K562 (cell line): ENCODE measurements around the gene PRSS21. TPM values are rescaled to one million over a fixed set of nuclear protein-coding genes. Genes with fewer than 3 reads are reported as not detected.

ENCODE experiments used
- CBFA2T3 ChIP-seq: fragments of 450-650 bp; IDR thresholded peaks from 2 replicates; pipeline ENCODE4 v1.6.1; 2017
- CXXC5 ChIP-seq: fragments of 250-450 bp; sonication (Bioruptor Pico); IDR thresholded peaks from 2 replicates; pipeline ENCODE4 v1.8.0; 2022; ENCODE audit warnings: inconsistent platforms, mild to moderate bottlenecking, moderate library complexity
- ETS2 ChIP-seq: IDR thresholded peaks from 2 replicates; pipeline ENCODE4 v1.6.1; 2016; ENCODE audit warnings: borderline replicate concordance, missing genetic modification characterization, mild to moderate bottlenecking, moderate library complexity, missing compliant biosample characterization; ENCODE audit not compliant: poor library complexity, severe bottlenecking
- FOXP4 ChIP-seq: sonication (generic); formaldehyde crosslinking; IDR thresholded peaks from 2 replicates; pipeline ENCODE4 v1.8.0; 2022; ENCODE audit warnings: mild to moderate bottlenecking, missing genetic modification reagents, borderline replicate concordance
- GATA2 ChIP-seq: sonication (generic); formaldehyde crosslinking; IDR thresholded peaks from 2 replicates; pipeline ENCODE4 v1.4.0; 2020; ENCODE audit warnings: mild to moderate bottlenecking, missing genetic modification reagents
- NCOA4 ChIP-seq: fragments of 450-650 bp; IDR thresholded peaks from 2 replicates; pipeline ENCODE4 v1.6.1; 2018; ENCODE audit warnings: mild to moderate bottlenecking; ENCODE audit not compliant: partially characterized antibody
- POLR2B ChIP-seq: fragments of 450-650 bp; IDR thresholded peaks from 2 replicates; pipeline ENCODE4 v1.6.1; 2018; ENCODE audit warnings: low read depth; ENCODE audit not compliant: partially characterized antibody
- SAFB2 ChIP-seq: fragments of 200-400 bp; formaldehyde crosslinking; IDR thresholded peaks from 2 replicates; pipeline ENCODE4 v1.6.1; 2018; ENCODE audit warnings: borderline replicate concordance, low read length, low read depth, moderate library complexity; ENCODE audit not compliant: severe bottlenecking
- SP1 ChIP-seq: sonication (generic); formaldehyde crosslinking; IDR thresholded peaks from 2 replicates; pipeline ENCODE4 v1.8.1; 2022; ENCODE audit warnings: mild to moderate bottlenecking, missing genetic modification reagents
- SRSF7 ChIP-seq: fragments of 200-400 bp; formaldehyde crosslinking; optimal IDR thresholded peaks from 2 replicates; pipeline ENCODE3; 2017; ENCODE audit warnings: mild to moderate bottlenecking, low read depth, low read length
- SRSF9 ChIP-seq: fragments of 200-400 bp; formaldehyde crosslinking; IDR thresholded peaks from 2 replicates; pipeline ENCODE4 v1.6.1; 2017; ENCODE audit warnings: low read depth, low read length, borderline replicate concordance
- TBP ChIP-seq: optimal IDR thresholded peaks from 2 replicates; pipeline ENCODE3; 2011; ENCODE audit warnings: low read depth, low read length, improper control_type of control experiment
- TEAD2 ChIP-seq: fragments of 450-650 bp; IDR thresholded peaks from 2 replicates; pipeline ENCODE4 v1.6.1; 2016; ENCODE audit warnings: missing genetic modification characterization, control low read depth, missing compliant biosample characterization
- XRCC4 ChIP-seq: IDR thresholded peaks from one replicate; pipeline ENCODE4 v1.6.1; 2011; ENCODE audit not compliant: insufficient read depth, insufficient read length; ENCODE audit errors: extremely low read depth
- ZBTB26 ChIP-seq: fragments of 450-650 bp; formaldehyde crosslinking; IDR thresholded peaks from 2 replicates; pipeline ENCODE4 v1.4.0; 2022; ENCODE audit warnings: missing genetic modification characterization
- ZC3H4 ChIP-seq: sonication (generic); formaldehyde crosslinking; IDR thresholded peaks from 2 replicates; pipeline ENCODE4 v1.9.0; 2021; ENCODE audit warnings: missing genetic modification reagents, borderline replicate concordance
- ZNF140 ChIP-seq: fragments of 250-450 bp; sonication (Bioruptor Pico); IDR thresholded peaks from 2 replicates; pipeline ENCODE4 v1.8.0; 2021; ENCODE audit warnings: moderate library complexity, mild to moderate bottlenecking, inconsistent platforms
- ZNF175 ChIP-seq: fragments of 200-800 bp; sonication (Bioruptor generic); IDR thresholded peaks from 2 replicates; pipeline ENCODE4 v1.6.1; 2016; ENCODE audit warnings: low read depth, mild to moderate bottlenecking, missing genetic modification characterization, missing compliant biosample characterization
- ZNF232 ChIP-seq: sonication (generic); formaldehyde crosslinking; IDR thresholded peaks from 2 replicates; pipeline ENCODE4 v1.8.0; 2022; ENCODE audit warnings: mild to moderate bottlenecking, missing genetic modification reagents
- ZNF696 ChIP-seq: fragments of 250-450 bp; sonication (Bioruptor Pico); conservative IDR thresholded peaks from 2 replicates; pipeline ENCODE4 v1.4.0; 2020; ENCODE audit warnings: mild to moderate bottlenecking, moderate library complexity
- polyA plus RNA-seq, 8 experiments: library from polyadenylated mRNA; depleted of rRNA in 4 of 8; stranded (reverse) in 5 of 8; unstranded in 3 of 8; fragments of >200 nt; fragmentation: Nextera tagmentation in 2 of 8; fragmentation: Illumina TruSeq in 1 of 8; extraction: Ambion mirVana in 2 of 8; extraction: Trizol in 1 of 8; gene quantifications; 2 replicates each; pipeline versions ENCODE4 v1.2.1 to v1.2.3, GENCODE V29; 2011 to 2014; ENCODE audit warnings: inconsistent platforms in 1 of 8, missing spikeins in 1 of 8
- total RNA-seq, 7 experiments: library from RNA; depleted of rRNA in 6 of 7; stranded (reverse); fragments of >200 nt in 6 of 7; fragmentation: Illumina TruSeq in 2 of 7; extraction: Trizol in 2 of 7; gene quantifications; 2 replicates each; pipeline versions ENCODE4 v1.2.1 to v1.2.3, GENCODE V29; 2011 to 2021; ENCODE audit warnings: low replicate concordance in 1 of 7
- TF ChIP-seq, protein P1 (sequence below): fragments of 450-650 bp; IDR thresholded peaks from 2 replicates; pipeline ENCODE4 v1.6.1; 2016; ENCODE audit warnings: borderline replicate concordance
- TF ChIP-seq, protein P2 (sequence below): fragments of 250-450 bp; sonication (Bioruptor Pico); IDR thresholded peaks from 2 replicates; pipeline ENCODE4 v1.5.1; 2021; ENCODE audit warnings: mild to moderate bottlenecking

The PRSS21 gene
- total and polyA plus RNA-seq, 9 of the 15 experiments (the other 6 are each of a cell fraction or from before 2014, with no cell fraction given) = 12.1 to 121 (median 61.3) TPM

GRCh38 chr16:2777903-2778629, 39.0 kb upstream of the PRSS21 start (continued):
- TF ChIP-seq SRSF7 (no peak), ZNF232 (CRISPR knock-in tag) (no peak), CBFA2T3 (no peak), XRCC4 (no peak), SRSF9 (no peak), FOXP4 (CRISPR knock-in tag) (no peak), GATA2 (CRISPR knock-in tag) (no peak), ZNF696 (CRISPR knock-in tag) (0 out of 2 replicates have a peak, but pooled peaks have one; percentile 32), TBP (no peak), NCOA4 (no peak), ETS2 (tag) (no peak), TEAD2 (tag) (no peak), SAFB2 (no peak), ZNF140 (CRISPR knock-in tag) (no peak), ZC3H4 (CRISPR knock-in tag) (peak; percentile 89), ZBTB26 (CRISPR knock-in tag) (no peak), CXXC5 (0 out of 2 replicates have a peak, but pooled peaks have one; percentile 13), ZNF175 (CRISPR knock-in tag) (no peak), POLR2B (peak; percentile 47), SP1 (0 out of 2 replicates have a peak, but pooled peaks have one; percentile 15)
- TF ChIP-seq, protein P1, sequence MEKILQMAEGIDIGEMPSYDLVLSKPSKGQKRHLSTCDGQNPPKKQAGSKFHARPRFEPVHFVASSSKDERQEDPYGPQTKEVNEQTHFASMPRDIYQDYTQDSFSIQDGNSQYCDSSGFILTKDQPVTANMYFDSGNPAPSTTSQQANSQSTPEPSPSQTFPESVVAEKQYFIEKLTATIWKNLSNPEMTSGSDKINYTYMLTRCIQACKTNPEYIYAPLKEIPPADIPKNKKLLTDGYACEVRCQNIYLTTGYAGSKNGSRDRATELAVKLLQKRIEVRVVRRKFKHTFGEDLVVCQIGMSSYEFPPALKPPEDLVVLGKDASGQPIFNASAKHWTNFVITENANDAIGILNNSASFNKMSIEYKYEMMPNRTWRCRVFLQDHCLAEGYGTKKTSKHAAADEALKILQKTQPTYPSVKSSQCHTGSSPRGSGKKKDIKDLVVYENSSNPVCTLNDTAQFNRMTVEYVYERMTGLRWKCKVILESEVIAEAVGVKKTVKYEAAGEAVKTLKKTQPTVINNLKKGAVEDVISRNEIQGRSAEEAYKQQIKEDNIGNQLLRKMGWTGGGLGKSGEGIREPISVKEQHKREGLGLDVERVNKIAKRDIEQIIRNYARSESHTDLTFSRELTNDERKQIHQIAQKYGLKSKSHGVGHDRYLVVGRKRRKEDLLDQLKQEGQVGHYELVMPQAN = no peak
- TF ChIP-seq, protein P2, sequence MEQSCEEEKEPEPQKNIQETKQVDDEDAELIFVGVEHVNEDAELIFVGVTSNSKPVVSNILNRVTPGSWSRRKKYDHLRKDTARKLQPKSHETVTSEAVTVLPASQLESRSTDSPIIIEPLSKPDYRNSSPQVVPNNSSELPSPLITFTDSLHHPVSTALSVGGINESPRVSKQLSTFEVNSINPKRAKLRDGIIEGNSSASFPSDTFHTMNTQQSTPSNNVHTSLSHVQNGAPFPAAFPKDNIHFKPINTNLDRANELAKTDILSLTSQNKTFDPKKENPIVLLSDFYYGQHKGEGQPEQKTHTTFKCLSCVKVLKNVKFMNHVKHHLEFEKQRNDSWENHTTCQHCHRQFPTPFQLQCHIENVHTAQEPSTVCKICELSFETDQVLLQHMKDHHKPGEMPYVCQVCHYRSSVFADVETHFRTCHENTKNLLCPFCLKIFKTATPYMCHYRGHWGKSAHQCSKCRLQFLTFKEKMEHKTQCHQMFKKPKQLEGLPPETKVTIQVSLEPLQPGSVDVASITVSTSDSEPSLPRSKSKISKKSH = no peak
